Osteoblast (primary cell): ENCODE data around the gene TRAFD1. TPM values are rescaled to one million over a fixed set of nuclear protein-coding genes. Genes with fewer than 3 reads are reported as not detected.

Source experiments
- DNase-seq: peaks from one replicate; pipeline ENCODE4 v3.0.0; 2011; ENCODE audit warnings: low spot score, mixed read lengths; ENCODE audit not compliant: insufficient read length; ENCODE audit errors: missing footprints
- H2AFZ ChIP-seq: 2 replicates; pipeline ENCODE4 v1.6.0; 2011; ENCODE audit warnings: mild to moderate bottlenecking, low read length
- H3K27ac ChIP-seq: 2 replicates; pipeline ENCODE4 v1.5.1; 2011; ENCODE audit warnings: mild to moderate bottlenecking, low read depth, low read length, moderate library complexity
- H3K27me3 ChIP-seq: 2 replicates; pipeline ENCODE4 v1.6.0; 2012; ENCODE audit warnings: mild to moderate bottlenecking, control low read depth, inconsistent platforms, low read length, moderate library complexity; ENCODE audit not compliant: insufficient read depth
- H3K36me3 ChIP-seq: 2 replicates; pipeline ENCODE4 v1.5.1; 2011; ENCODE audit warnings: mild to moderate bottlenecking, low read length, control low read depth, moderate library complexity; ENCODE audit not compliant: insufficient read depth
- H3K4me1 ChIP-seq: 2 replicates; pipeline ENCODE4 v1.5.1; 2011; ENCODE audit warnings: mild to moderate bottlenecking, low read length, control low read depth, moderate library complexity; ENCODE audit not compliant: insufficient read depth
- H3K4me2 ChIP-seq: 2 replicates; pipeline ENCODE4 v1.6.0; 2011; ENCODE audit warnings: mild to moderate bottlenecking, low read length; ENCODE audit not compliant: insufficient read depth
- H3K4me3 ChIP-seq: fragments of 200-600 bp; sonication (generic); 3 replicates; pipeline ENCODE4 v1.5.1; 2012; ENCODE audit warnings: mild to moderate bottlenecking, low read length, inconsistent platforms; ENCODE audit not compliant: insufficient read depth
- H3K79me2 ChIP-seq: 2 replicates; pipeline ENCODE4 v1.6.0; 2012; ENCODE audit warnings: mild to moderate bottlenecking, low read length, control low read depth, inconsistent platforms; ENCODE audit not compliant: insufficient read depth
- H3K9me3 ChIP-seq: 2 replicates; pipeline ENCODE4 v1.5.1; 2011; ENCODE audit warnings: low read depth, low read length, control low read depth
- H4K20me1 ChIP-seq: 2 replicates; pipeline ENCODE4 v1.6.0; 2012; ENCODE audit warnings: mild to moderate bottlenecking, low read length, control low read depth; ENCODE audit not compliant: insufficient read depth
- total RNA-seq: library from RNA; depleted of rRNA; stranded (reverse); fragments of >200 nt; gene quantifications from 2 replicates; pipeline ENCODE4 v1.2.3, GENCODE V29; 2012
- TF ChIP-seq, protein P1 (sequence below): IDR thresholded peaks from 2 replicates; pipeline ENCODE4 v1.5.1; 2011; ENCODE audit warnings: mild to moderate bottlenecking, low read depth, low read length, moderate library complexity; ENCODE audit errors: extremely low read depth

The TRAFD1 gene
- total RNA-seq, 1 donor = 40.5 TPM

DNA sequence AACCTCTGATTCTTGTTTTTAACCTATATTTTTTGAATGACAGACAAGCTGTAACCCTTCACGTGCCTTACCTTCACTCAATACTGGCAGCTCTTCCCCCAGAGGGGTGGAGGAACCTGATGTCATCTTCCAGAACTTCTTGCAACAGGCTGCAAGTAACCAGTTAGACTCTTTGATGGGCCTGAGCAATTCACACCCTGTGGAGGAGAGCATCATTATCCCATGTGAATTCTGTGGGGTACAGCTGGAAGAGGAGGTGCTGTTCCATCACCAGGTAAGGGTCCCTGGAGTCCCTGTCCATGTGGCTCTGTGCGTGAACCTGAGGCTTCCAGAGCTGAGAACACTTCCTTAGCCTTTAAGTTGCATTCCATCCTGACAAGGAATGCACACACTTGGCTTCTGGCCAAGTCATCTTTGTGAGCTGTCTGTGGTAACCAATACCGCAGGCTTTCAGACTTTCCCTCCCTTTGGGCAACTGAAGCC is 22.7 kb downstream of the TRAFD1 start:
- H3K4me3 ChIP-seq = no peak overlapping the region
- TF ChIP-seq, protein P1, sequence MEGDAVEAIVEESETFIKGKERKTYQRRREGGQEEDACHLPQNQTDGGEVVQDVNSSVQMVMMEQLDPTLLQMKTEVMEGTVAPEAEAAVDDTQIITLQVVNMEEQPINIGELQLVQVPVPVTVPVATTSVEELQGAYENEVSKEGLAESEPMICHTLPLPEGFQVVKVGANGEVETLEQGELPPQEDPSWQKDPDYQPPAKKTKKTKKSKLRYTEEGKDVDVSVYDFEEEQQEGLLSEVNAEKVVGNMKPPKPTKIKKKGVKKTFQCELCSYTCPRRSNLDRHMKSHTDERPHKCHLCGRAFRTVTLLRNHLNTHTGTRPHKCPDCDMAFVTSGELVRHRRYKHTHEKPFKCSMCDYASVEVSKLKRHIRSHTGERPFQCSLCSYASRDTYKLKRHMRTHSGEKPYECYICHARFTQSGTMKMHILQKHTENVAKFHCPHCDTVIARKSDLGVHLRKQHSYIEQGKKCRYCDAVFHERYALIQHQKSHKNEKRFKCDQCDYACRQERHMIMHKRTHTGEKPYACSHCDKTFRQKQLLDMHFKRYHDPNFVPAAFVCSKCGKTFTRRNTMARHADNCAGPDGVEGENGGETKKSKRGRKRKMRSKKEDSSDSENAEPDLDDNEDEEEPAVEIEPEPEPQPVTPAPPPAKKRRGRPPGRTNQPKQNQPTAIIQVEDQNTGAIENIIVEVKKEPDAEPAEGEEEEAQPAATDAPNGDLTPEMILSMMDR = no peak
- no peaks in the 10 kb centered on the region for H3K79me2 ChIP-seq
- no peak overlapping the region for H3K4me2 ChIP-seq
- DNase-seq = peak; percentile 69
- H3K27ac ChIP-seq = no peak overlapping the region
- H3K9me3 ChIP-seq = no peaks in the 10 kb centered on the region
- H4K20me1 ChIP-seq = no peaks in the 10 kb centered on the region
- H3K27me3 ChIP-seq = no peaks in the 10 kb centered on the region
- H2AFZ ChIP-seq = no peak overlapping the region
- peaks cover 85% of the 10 kb centered on the region for H3K36me3 ChIP-seq
- H3K4me1 ChIP-seq = peaks cover 5% of the 10 kb centered on the region

DNA sequence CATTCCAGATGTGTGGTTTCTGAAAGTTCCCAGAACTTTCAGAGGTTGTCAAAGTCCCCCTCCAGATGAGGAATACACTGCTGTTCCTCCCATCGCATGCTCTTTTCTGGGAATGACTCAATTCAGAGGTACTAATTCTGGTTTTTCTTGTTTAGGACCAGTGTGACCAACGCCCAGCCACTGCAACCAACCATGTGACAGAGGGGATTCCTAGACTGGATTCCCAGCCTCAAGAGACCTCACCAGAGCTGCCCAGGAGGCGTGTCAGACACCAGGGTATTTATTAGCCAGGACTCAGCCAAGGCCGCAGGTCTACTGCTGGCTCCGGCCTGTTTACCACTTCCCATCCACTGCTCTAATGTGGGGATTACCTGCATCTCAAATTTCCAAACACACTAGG is 24.2 kb downstream of the TRAFD1 start:
- Histone ChIP-seq H3K4me1 (peaks cover 5% of the 10 kb centered on the region), H3K4me2 (no peak overlapping the region), H3K79me2 (no peaks in the 10 kb centered on the region), H3K27ac (no peak overlapping the region), H3K9me3 (no peaks in the 10 kb centered on the region), H4K20me1 (no peaks in the 10 kb centered on the region), H3K4me3 (no peak overlapping the region), H2AFZ (no peak overlapping the region), H3K36me3 (peaks cover 87% of the 10 kb centered on the region), H3K27me3 (no peaks in the 10 kb centered on the region)
- no peak for DNase-seq
- TF ChIP-seq, protein P1 = no peak

DNA sequence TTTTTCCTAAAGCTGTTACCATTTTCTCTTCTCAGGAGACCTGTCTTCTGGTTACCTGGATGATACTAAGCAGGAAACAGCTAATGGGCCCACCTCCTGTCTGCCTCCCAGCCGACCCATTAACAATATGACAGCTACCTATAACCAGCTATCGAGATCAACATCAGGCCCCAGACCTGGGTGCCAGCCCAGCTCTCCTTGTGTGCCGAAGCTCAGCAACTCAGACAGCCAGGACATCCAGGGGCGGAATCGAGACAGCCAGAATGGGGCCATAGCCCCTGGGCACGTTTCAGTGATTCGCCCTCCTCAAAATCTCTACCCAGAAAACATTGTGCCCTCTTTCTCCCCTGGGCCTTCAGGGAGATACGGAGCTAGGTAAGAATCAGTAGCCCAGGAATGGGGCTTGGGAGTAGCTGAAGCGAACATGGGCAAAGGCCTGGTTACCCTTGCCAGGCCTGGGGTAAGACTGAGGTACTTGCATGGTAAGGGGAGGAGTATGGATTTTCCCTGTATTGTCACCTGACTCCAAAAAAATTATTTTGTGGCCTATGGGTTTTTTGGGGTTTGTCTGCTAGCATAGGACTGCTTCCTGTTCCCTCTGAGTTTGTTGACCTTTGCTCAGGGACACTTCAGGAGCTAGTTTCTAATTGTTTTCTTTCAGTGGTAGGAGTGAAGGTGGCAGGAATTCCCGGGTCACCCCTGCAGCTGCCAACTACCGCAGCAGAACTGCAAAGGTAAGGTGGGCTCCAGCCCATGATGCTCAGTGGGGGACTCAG is 26.6 kb downstream of the TRAFD1 start:
- Histone ChIP-seq H3K79me2 (no peaks in the 10 kb centered on the region), H3K4me2 (no peak overlapping the region), H3K9me3 (no peaks in the 10 kb centered on the region), H3K4me1 (peaks cover 5% of the 10 kb centered on the region), H3K27me3 (no peaks in the 10 kb centered on the region), H3K36me3 (peaks cover 67% of the 10 kb centered on the region), H3K4me3 (no peak overlapping the region), H4K20me1 (no peaks in the 10 kb centered on the region), H2AFZ (no peak overlapping the region), H3K27ac (no peak overlapping the region)
- no peak for DNase-seq
- TF ChIP-seq, protein P1 = no peak

DNA sequence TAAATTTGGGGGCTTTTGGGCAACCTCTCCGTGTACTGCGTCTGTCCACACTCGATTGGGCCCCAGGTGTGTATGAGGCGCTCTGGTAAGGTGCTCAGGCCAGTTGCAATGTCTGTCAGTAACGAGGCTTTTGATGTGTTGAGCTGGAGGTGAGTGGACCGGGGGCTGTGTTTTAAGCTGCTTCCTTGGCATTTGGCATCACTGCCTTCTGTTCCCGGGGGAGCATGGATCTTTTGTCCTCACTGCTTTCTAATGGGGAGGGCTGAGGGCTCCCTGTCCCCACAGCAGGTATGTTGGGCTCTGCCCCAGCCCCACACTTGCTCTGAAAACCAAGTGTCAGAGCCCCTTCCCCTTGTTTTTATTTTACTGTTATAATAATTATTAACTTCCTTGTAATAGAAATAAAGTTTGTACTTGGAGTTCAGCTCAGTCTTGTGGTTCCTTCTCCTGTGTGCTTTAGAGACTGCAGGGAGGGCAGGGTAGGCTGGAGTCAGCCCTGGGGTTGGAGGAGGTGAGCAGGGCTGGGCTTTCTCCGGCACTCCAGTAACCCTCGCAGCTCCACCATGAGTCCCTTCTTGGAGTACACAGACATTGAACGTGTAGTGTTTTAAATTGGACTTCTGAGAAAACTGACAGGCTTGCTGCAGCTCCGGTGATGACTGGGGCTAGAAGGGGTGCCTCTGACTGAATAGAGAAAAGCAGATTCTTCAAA is 28.0 kb downstream of the TRAFD1 start:
- Histone ChIP-seq H3K36me3 (peaks cover 55% of the 10 kb centered on the region), H3K27ac (no peak overlapping the region), H3K4me1 (peaks cover under 1% of the 10 kb centered on the region), H3K9me3 (no peaks in the 10 kb centered on the region), H3K4me3 (no peak overlapping the region), H2AFZ (no peak overlapping the region), H3K4me2 (no peak overlapping the region), H4K20me1 (no peaks in the 10 kb centered on the region), H3K79me2 (no peaks in the 10 kb centered on the region), H3K27me3 (no peaks in the 10 kb centered on the region)
- no peak for DNase-seq
- TF ChIP-seq, protein P1 = no peak
